Stimulated activated CD4-positive, alpha-beta T cell treated with anti-CD3 and anti-CD28 coated beads, Interleukin-1b, Interleukin-23, amount 100 ng/mL, for 1 hour (primary cell): ENCODE data around the gene NLRC3.
"Not testable (repeated sequence)": the region's sequence is repeated elsewhere in the genome, so short reads cannot be mapped to it uniquely, and the experiment has no call there.

ENCODE experiments used
- DNase-seq, 2 donors: peaks; one replicate each; pipeline ENCODE4 v3.0.0-alpha.2; 2020; ENCODE audit warnings: low read depth in 2 of 2

Gene NLRC3

GRCh38 chr16:3514621-3515020, 62.6 kb downstream of the NLRC3 start:
- no peak for DNase-seq

GRCh38 chr16:3513892-3514583, 63.2 kb downstream of the NLRC3 start:
- DNase-seq, result no peak

- DNase-seq, result no peak
Observed at GRCh38 chr16:3511286-3512180, 65.7 kb downstream of the NLRC3 start.

- DNase-seq, result no peak
Observed at GRCh38 chr16:3510416-3510815, 66.8 kb downstream of the NLRC3 start.

- peak in 1 of 2 donors; percentile 42 for DNase-seq
Observed at GRCh38 chr16:3509470-3509928, 67.7 kb downstream of the NLRC3 start.

- no peak for DNase-seq
Observed at GRCh38 chr16:3508736-3509135, 68.5 kb downstream of the NLRC3 start.

- DNase-seq, result no peak
Observed at GRCh38 chr16:3503523-3503922, 73.7 kb downstream of the NLRC3 start.

- no peak for DNase-seq
Observed at GRCh38 chr16:3501783-3502400, 75.3 kb downstream of the NLRC3 start.

- DNase-seq, result not testable (repeated sequence)
Observed at GRCh38 chr16:3501412-3501761, 75.8 kb downstream of the NLRC3 start.

GRCh38 chr16:3498988-3499387, 78.2 kb downstream of the NLRC3 start:
- no peak for DNase-seq

GRCh38 chr16:3497771-3498170, 79.4 kb downstream of the NLRC3 start:
- DNase-seq, result no peak

- DNase-seq, result no peak
Observed at GRCh38 chr16:3496386-3496785, 80.8 kb downstream of the NLRC3 start.

- DNase-seq, result no peak
Observed at GRCh38 chr16:3495176-3495575, 82.0 kb downstream of the NLRC3 start, which contains the start of gene C16orf90. Gene C16orf90 (minus strand): TSS chr16:3495489. CDS start chr16:3495421, 68 bp downstream.

GRCh38 chr16:3494386-3494973, 82.7 kb downstream of the NLRC3 start:
- DNase-seq, result no peak

GRCh38 chr16:3492356-3492755, 84.8 kb downstream of the NLRC3 start:
- DNase-seq, result no peak

- no peak for DNase-seq
Observed at GRCh38 chr16:3490911-3491629, 86.1 kb downstream of the NLRC3 start.
